ENCODE data around the gene IFT22. TPM values are rescaled to one million over a fixed set of nuclear protein-coding genes. Genes with fewer than 3 reads are reported as not detected.
"Not testable (repeated sequence)": the region's sequence is repeated elsewhere in the genome, so short reads cannot be mapped to it uniquely, and the experiment has no call there.

Gene IFT22
- polyA plus RNA-seq, 2 of the 4 experiments (the other 2 are of a cell fraction) = 50.5 to 58.4 TPM

DNA sequence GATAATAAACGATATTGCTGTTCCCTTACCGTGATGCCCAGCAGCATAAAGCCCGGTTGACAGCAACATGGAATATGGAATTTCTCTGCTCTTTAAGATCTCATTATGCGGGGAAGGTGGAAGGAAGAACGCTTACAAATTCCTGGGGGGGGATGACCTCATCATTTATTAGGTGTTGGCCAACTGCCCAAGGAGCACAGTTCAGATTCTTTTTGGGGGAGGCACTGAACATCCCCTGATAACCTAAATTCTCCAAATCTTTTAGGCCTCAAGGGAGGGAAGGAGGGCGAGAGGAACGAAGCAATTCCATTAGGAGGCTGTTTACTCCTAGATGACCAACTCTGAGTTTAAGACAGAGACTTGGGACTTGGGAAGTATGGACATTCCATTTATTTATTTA, 35.8 kb upstream of the IFT22 start (continued):
- TF ChIP-seq MAZ (IDR thresholded peaks at IDR 0.05; ENCODE audit: borderline replicate concordance, low read depth, low read length) (no peak), EHF (CRISPR knock-in tag; IDR thresholded peaks at IDR 0.05) (no peak), RFX5 (IDR thresholded peaks at IDR 0.05) (no peak), SMC3 (IDR thresholded peaks at IDR 0.05) (no peak), RAD21 (conservative IDR thresholded peaks at IDR 0.05 in 1 of 2, IDR thresholded peaks at IDR 0.05 in 1 of 2) (no peak), CHD4 (IDR thresholded peaks at IDR 0.05; ENCODE audit: borderline replicate concordance) (no peak), GATA3 (IDR thresholded peaks at IDR 0.05; ENCODE audit: borderline replicate concordance) (no peak), EP300 (IDR thresholded peaks at IDR 0.05) (no peak)
- TF ChIP-seq, protein P1, sequence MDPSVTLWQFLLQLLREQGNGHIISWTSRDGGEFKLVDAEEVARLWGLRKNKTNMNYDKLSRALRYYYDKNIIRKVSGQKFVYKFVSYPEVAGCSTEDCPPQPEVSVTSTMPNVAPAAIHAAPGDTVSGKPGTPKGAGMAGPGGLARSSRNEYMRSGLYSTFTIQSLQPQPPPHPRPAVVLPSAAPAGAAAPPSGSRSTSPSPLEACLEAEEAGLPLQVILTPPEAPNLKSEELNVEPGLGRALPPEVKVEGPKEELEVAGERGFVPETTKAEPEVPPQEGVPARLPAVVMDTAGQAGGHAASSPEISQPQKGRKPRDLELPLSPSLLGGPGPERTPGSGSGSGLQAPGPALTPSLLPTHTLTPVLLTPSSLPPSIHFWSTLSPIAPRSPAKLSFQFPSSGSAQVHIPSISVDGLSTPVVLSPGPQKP (IDR thresholded peaks at IDR 0.05; ENCODE audit: low read depth, low read length) = no peak

DNA sequence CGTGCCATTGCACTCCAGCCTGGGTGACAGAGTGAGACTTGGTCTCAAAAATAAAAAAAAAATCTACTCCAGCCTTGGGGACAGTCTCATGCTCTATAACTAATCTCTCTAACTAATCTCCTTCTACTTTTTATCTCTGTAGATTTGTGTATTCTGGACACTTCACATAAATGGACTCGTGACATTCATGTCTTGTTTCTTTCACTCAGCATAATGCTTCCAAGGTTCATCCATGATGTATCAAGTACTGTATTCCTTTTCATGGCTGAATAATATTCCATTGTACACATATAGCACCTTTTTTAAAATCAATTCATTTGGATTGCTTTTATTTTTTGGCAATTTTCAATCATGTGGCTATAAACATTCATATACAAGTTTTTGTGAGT, 31.3 kb upstream of the IFT22 start:
- peak overlapping the region in 1 of 2 experiments; percentile 54; a peak in 3 of 6 replicates for H3K27ac ChIP-seq
- ATAC-seq = no peak
- H3K4me1 ChIP-seq = peaks cover 28% of the 10 kb centered on the region
- H3K4me2 ChIP-seq = peak overlapping the region; percentile 56
- WGBS (ENCODE audit: missing lambda C conversion rate) = 56% methylated on average over 2 of the region's 2 CpGs
- TF ChIP-seq FOXS1 (CRISPR knock-in tag; IDR thresholded peaks at IDR 0.05) (no peak), CHD4 (IDR thresholded peaks at IDR 0.05; ENCODE audit: borderline replicate concordance) (0 out of 2 replicates have a peak, but pooled peaks have one; percentile 69), KDM1A (IDR thresholded peaks at IDR 0.05; ENCODE audit: low read depth) (peak; percentile 61; the same call in 1 of the 2 replicates)
- DNase-seq (ENCODE audit: low read depth in 1 of 2, low spot score in 1 of 2) = no peak
- H3K4me3 ChIP-seq = no peak overlapping the region
- no peaks in the 10 kb centered on the region for H3K9me3 ChIP-seq
- POLR2A ChIA-PET = interaction anchor here (1.0 kb wide), 1 partner anchor 31 kb away, joined by 5 read pairs; the partner anchor contains the start of gene IFT22
- no peak for FAIRE-seq
- CTCF ChIA-PET = interaction anchor here (0.6 to 1.1 kb wide), 4 partner anchors 9 to 155 kb away, joined by 3 to 4 read pairs (median 3); partner anchors contain the start of gene IFT22

DNA sequence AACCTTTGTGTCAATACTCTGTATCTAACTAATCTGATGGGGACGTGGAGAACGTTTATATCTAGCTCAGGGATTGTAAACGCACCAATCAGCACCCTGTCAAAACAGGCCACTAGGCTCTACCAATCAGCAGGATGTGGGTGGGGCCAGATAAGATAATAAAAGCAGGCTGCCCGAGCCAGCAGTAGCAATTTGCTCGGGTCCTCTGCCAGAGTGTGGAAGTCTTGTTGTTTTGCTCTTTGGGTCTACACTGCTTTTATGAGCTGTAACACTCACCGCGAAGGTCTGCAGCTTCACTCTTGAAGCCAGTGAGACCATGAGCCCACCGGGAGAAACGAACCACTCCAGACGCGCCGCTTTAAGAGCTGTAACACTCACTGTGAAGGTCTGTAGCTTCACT, 27.7 kb upstream of the IFT22 start:
- DNase-seq (ENCODE audit: low read depth in 1 of 2, low spot score in 1 of 2); H3K4me3 ChIP-seq; POLR2A ChIA-PET; H3K9me3 ChIP-seq; ATAC-seq; H3K4me2 ChIP-seq; FAIRE-seq; H3K27ac ChIP-seq: not testable (repeated sequence)
- CTCF ChIA-PET = interaction anchor here (0.6 to 1.5 kb wide), 4 partner anchors 16 to 547 kb away, joined by 3 to 4 read pairs (median 4); no protein-coding TSS in a partner anchor
- WGBS (ENCODE audit: missing lambda C conversion rate) = 78% methylated on average over 12 of the region's 12 CpGs
- H3K4me1 ChIP-seq = peaks cover 17% of the 10 kb centered on the region

DNA sequence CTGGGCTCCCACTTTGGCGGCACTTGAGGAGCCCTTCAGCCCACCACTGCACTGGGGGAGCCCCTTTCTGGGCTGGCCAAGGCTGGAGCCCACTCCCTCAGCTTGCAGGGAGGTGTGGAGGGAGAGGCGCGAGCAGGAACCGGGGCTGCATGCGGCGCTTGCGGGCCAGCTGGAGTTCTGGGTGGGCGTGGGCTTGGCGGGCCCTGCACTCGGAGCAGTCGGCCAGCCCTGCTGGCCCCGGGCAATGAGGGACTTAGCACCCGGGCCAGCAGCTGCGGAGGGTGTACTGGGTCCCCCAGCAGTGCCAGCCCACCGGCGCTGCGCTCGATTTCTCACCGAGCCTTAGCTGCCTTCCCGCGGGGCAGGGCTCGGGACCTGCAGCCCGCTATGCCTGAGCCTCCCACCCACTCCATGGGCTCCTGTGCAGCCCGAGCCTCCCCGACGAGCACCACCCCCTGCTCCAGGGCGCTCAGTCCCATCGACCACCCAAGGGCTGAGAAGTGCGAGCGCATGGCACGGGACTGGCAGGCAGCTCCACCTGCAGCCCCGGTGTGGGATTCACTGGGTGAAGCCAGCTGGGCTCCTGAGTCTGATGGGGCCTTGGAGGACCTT, 26.9 kb upstream of the IFT22 start:
- FAIRE-seq; H3K9me3 ChIP-seq; H3K4me2 ChIP-seq; H3K4me3 ChIP-seq; ATAC-seq; DNase-seq (ENCODE audit: low read depth in 1 of 2, low spot score in 1 of 2); H3K27ac ChIP-seq; POLR2A ChIA-PET: not testable (repeated sequence)
- 88% methylated on average over 24 of the region's 32 CpGs for WGBS (ENCODE audit: missing lambda C conversion rate)
- CTCF ChIA-PET = interaction anchor here (1.0 to 1.5 kb wide), 3 partner anchors 34 to 62 kb away, joined by 3 to 4 read pairs (median 4); no protein-coding TSS in a partner anchor
- H3K4me1 ChIP-seq = peaks cover 17% of the 10 kb centered on the region

DNA sequence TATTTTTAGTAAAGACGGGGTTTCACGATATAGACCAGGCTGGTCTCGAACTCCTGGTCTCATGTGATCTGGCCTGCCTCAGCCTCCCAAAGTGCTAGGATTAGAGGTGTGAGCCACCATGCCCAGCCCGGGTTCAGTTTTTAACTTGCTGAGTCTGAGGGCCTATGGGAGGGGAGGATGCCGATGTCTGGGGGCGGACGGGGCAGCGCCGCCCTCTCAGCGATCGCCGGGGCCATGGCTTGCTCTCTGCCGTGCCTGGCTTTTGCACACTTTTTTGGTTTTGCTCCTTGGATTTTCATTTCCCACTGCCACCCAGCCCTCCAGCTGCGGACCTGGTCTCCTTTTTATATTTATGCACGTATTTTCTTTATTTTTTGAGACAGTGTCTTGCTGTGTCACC, 25.9 kb upstream of the IFT22 start:
- no peaks in the 10 kb centered on the region for H3K9me3 ChIP-seq
- H3K4me3 ChIP-seq = no peak overlapping the region
- WGBS (ENCODE audit: missing lambda C conversion rate) = 89% methylated on average over 15 of the region's 15 CpGs
- DNase-seq (ENCODE audit: low read depth in 1 of 2, low spot score in 1 of 2) (no peak), FAIRE-seq (no peak), ATAC-seq (no peak)
- POLR2A ChIA-PET = interaction anchor here (1.0 kb wide), 1 partner anchor 26 kb away, joined by 4 read pairs; the partner anchor contains the start of gene IFT22
- H3K4me1 ChIP-seq = peaks cover 12% of the 10 kb centered on the region
- CTCF ChIA-PET = interaction anchor here (0.5 to 1.5 kb wide), 3 partner anchors 9 to 57 kb away, joined by 4 read pairs; no protein-coding TSS in a partner anchor
- no peak overlapping the region for H3K4me2 ChIP-seq
- H3K27ac ChIP-seq = no peak overlapping the region
- no peak for TF ChIP-seq HOXA7 (CRISPR knock-in tag; IDR thresholded peaks at IDR 0.05)
- TF ChIP-seq, protein P2, sequence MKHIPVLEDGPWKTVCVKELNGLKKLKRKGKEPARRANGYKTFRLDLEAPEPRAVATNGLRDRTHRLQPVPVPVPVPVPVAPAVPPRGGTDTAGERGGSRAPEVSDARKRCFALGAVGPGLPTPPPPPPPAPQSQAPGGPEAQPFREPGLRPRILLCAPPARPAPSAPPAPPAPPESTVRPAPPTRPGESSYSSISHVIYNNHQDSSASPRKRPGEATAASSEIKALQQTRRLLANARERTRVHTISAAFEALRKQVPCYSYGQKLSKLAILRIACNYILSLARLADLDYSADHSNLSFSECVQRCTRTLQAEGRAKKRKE (CRISPR knock-in tag; IDR thresholded peaks at IDR 0.05; ENCODE audit: low read depth) = no peak
- TF ChIP-seq CEBPB (IDR thresholded peaks at IDR 0.05) = no peak
- TF ChIP-seq POLR2AphosphoS2 (conservative IDR thresholded peaks at IDR 0.05; ENCODE audit: low read length) = no peak
- TF ChIP-seq, protein P3, sequence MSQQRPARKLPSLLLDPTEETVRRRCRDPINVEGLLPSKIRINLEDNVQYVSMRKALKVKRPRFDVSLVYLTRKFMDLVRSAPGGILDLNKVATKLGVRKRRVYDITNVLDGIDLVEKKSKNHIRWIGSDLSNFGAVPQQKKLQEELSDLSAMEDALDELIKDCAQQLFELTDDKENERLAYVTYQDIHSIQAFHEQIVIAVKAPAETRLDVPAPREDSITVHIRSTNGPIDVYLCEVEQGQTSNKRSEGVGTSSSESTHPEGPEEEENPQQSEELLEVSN (IDR thresholded peaks at IDR 0.05; ENCODE audit: borderline replicate concordance, low read depth) = no peak
- TF ChIP-seq RNF2 (IDR thresholded peaks at IDR 0.05; ENCODE audit: borderline replicate concordance, low read depth) = no peak
- no peak for TF ChIP-seq POLR2A (IDR thresholded peaks at IDR 0.05; ENCODE audit: low read length)
- no peak for TF ChIP-seq CHD2 (IDR thresholded peaks at IDR 0.05; ENCODE audit: low read length, partially characterized antibody)
- TF ChIP-seq GATA3 (IDR thresholded peaks at IDR 0.05; ENCODE audit: borderline replicate concordance) = no peak
- TF ChIP-seq MAZ (IDR thresholded peaks at IDR 0.05; ENCODE audit: borderline replicate concordance, low read depth, low read length) = no peak
- no peak for TF ChIP-seq FOXS1 (CRISPR knock-in tag; IDR thresholded peaks at IDR 0.05)
- TF ChIP-seq PHF8 (IDR thresholded peaks at IDR 0.05; ENCODE audit: borderline replicate concordance, low read depth) = no peak
- TF ChIP-seq, protein P4, sequence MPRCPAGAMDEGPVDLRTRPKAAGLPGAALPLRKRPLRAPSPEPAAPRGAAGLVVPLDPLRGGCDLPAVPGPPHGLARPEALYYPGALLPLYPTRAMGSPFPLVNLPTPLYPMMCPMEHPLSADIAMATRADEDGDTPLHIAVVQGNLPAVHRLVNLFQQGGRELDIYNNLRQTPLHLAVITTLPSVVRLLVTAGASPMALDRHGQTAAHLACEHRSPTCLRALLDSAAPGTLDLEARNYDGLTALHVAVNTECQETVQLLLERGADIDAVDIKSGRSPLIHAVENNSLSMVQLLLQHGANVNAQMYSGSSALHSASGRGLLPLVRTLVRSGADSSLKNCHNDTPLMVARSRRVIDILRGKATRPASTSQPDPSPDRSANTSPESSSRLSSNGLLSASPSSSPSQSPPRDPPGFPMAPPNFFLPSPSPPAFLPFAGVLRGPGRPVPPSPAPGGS (IDR thresholded peaks at IDR 0.05) = no peak
- no peak for TF ChIP-seq ZC3H11A (IDR thresholded peaks at IDR 0.05)
- no peak for TF ChIP-seq SREBF2 (IDR thresholded peaks at IDR 0.05)
- no peak for TF ChIP-seq NR3C1 (IDR thresholded peaks at IDR 0.05)
- TF ChIP-seq JUNB (IDR thresholded peaks at IDR 0.05) = no peak

Measured in A549 (cell line).